Measurements from ENCODE around the gene ATP6AP2. TPM values are rescaled to one million over a fixed set of nuclear protein-coding genes. Genes with fewer than 3 reads are reported as not detected.

ATP6AP2 gene
- total and polyA plus RNA-seq, 2 of the 8 experiments (the other 6 are each of a cell fraction or from before 2014, with no cell fraction given), result 66.0 to 86.2 TPM

GRCh38 chrX:40637687-40638086 is 56.9 kb downstream of the ATP6AP2 start:
- Histone ChIP-seq H3K36me3 (ENCODE audit: control insufficient read depth in 2 of 4, insufficient read depth in 4 of 4, low read length in 3 of 4) (peaks cover 0 to 34% (median 13%) of the 10 kb centered on the region in 4 experiments; a peak in 6 of 8 replicates), H4K91ac (replicated peaks; ENCODE audit: insufficient read length, low read length) (no peak overlapping the region), H2BK120ac (replicated peaks; ENCODE audit: low read depth, low read length) (no peak overlapping the region), H3K56ac (replicated peaks; ENCODE audit: insufficient read length, low read depth, low read length) (no peak overlapping the region), H3K27ac (ENCODE audit: low read depth, low read length) (no peak overlapping the region), H4K8ac (ENCODE audit: extremely low read depth, insufficient read depth, low read length) (no peak overlapping the region), H3K4me1 (replicated peaks in 1 of 4; ENCODE audit: control insufficient read depth in 3 of 4, insufficient read depth in 4 of 4, low read length in 3 of 4) (no peaks in the 10 kb centered on the region), H4K5ac (ENCODE audit: insufficient read length, low read depth, low read length) (no peak overlapping the region), H3K9me3 (ENCODE audit: insufficient read depth in 2 of 2, low read depth in 1 of 2, low read length in 1 of 2) (no peaks in the 10 kb centered on the region), H3K23ac (ENCODE audit: insufficient read length) (no peak overlapping the region), H2BK20ac (ENCODE audit: low read length) (no peak overlapping the region), H3K27me3 (replicated peaks in 1 of 4; ENCODE audit: control insufficient read depth in 3 of 4, extremely low read depth in 1 of 4, insufficient read depth in 3 of 4, low read length in 3 of 4) (no peaks in the 10 kb centered on the region), H3K23me2 (ENCODE audit: low read depth, low read length) (no peaks in the 10 kb centered on the region), H2AK5ac (ENCODE audit: low read depth, low read length) (no peak overlapping the region), H2BK5ac (ENCODE audit: low read depth, low read length) (no peak overlapping the region), H3K4ac (replicated peaks; ENCODE audit: insufficient read length, low read depth, low read length) (no peak overlapping the region), H3K18ac (ENCODE audit: extremely low read depth, low read length) (no peak overlapping the region), H4K20me1 (replicated peaks in 1 of 2; ENCODE audit: control insufficient read depth in 1 of 2, insufficient read depth in 2 of 2, low read length in 2 of 2) (no peaks in the 10 kb centered on the region), H2BK15ac (ENCODE audit: low read length) (no peak overlapping the region), H2AFZ (ENCODE audit: low read length) (no peak overlapping the region), H3K9ac (replicated peaks in 1 of 4; ENCODE audit: extremely low read depth in 1 of 4, low read depth in 3 of 4, low read length in 3 of 4) (no peak overlapping the region), H3K14ac (ENCODE audit: insufficient read length) (no peak overlapping the region), H3K4me3 (ENCODE audit: extremely low read depth in 1 of 4, insufficient read depth in 2 of 4, low read depth in 3 of 4, low read length in 4 of 4) (no peak overlapping the region), H2BK12ac (ENCODE audit: low read depth, low read length) (no peak overlapping the region), H3K79me2 (ENCODE audit: control insufficient read depth in 1 of 2, insufficient read depth in 2 of 2, low read length in 2 of 2) (no peaks in the 10 kb centered on the region; a peak in 1 of 4 replicates), H3K4me2 (ENCODE audit: insufficient read depth in 1 of 2, low read depth in 2 of 2, low read length in 2 of 2) (no peak overlapping the region), H3K79me1 (ENCODE audit: low read depth, low read length) (no peaks in the 10 kb centered on the region)
- WGBS, 2 experiments (ENCODE audit: extremely low coverage in 1 of 2, insufficient coverage in 1 of 2, insufficient read length in 1 of 2, insufficient replicate concordance in 2 of 2, low coverage in 1 of 2, low lambda C conversion rate in 2 of 2, missing lambda C conversion rate in 1 of 2), result 91% methylated on average over 3 of the region's 3 CpGs; no CpG with 5 or more reads in 1 of the 2 experiments
- FAIRE-seq (no peak), DNase-seq (ENCODE audit: low read depth in 1 of 2, low spot score in 2 of 2) (no peak)
- ChIA-PET POLR2A (ENCODE audit: partially characterized antibody) (interaction anchor here (1.3 kb wide), 1 partner anchor 9 kb away, joined by 3 read pairs; no protein-coding TSS in a partner anchor), CTCF (ENCODE audit: partially characterized antibody) (interaction anchor here (0.6 kb wide), 1 partner anchor 10 kb away, joined by 3 read pairs; no protein-coding TSS in a partner anchor)
- TF ChIP-seq SIX5 (IDR thresholded peaks at IDR 0.05; ENCODE audit: low read depth, low read length) (no peak), HDAC6 (IDR thresholded peaks at IDR 0.05; ENCODE audit: low read depth, low read length) (no peak), GTF2F1 (IDR thresholded peaks at IDR 0.05; ENCODE audit: borderline replicate concordance, low read depth, low read length) (no peak), EP300 (IDR thresholded peaks at IDR 0.05; ENCODE audit: borderline replicate concordance in 1 of 2, low read depth in 2 of 2, low read length in 2 of 2) (no peak), HDAC2 (IDR thresholded peaks at IDR 0.05; ENCODE audit: borderline replicate concordance in 1 of 2, low read depth in 2 of 2, low read length in 2 of 2) (no peak), ATF2 (IDR thresholded peaks at IDR 0.05; ENCODE audit: low read length) (no peak), CTBP2 (IDR thresholded peaks at IDR 0.05; ENCODE audit: borderline replicate concordance, insufficient read depth, insufficient read length, low read length) (no peak), BACH1 (IDR thresholded peaks at IDR 0.05; ENCODE audit: low read length) (no peak), EZH2 (IDR thresholded peaks at IDR 0.05; ENCODE audit: low read depth, low read length, severe bottlenecking) (no peak), KDM1A (IDR thresholded peaks at IDR 0.05; ENCODE audit: borderline replicate concordance, low read length) (no peak), TAF7 (optimal IDR thresholded peaks at IDR 0.05; ENCODE audit: borderline replicate concordance, low read depth, low read length) (no peak), SIRT6 (IDR thresholded peaks at IDR 0.05; ENCODE audit: low read length) (no peak)
